Measurements from ENCODE around the gene USP16.
"Not testable (repeated sequence)": the region's sequence is repeated elsewhere in the genome, so short reads cannot be mapped to it uniquely, and the experiment has no call there.

USP16 gene

DNA sequence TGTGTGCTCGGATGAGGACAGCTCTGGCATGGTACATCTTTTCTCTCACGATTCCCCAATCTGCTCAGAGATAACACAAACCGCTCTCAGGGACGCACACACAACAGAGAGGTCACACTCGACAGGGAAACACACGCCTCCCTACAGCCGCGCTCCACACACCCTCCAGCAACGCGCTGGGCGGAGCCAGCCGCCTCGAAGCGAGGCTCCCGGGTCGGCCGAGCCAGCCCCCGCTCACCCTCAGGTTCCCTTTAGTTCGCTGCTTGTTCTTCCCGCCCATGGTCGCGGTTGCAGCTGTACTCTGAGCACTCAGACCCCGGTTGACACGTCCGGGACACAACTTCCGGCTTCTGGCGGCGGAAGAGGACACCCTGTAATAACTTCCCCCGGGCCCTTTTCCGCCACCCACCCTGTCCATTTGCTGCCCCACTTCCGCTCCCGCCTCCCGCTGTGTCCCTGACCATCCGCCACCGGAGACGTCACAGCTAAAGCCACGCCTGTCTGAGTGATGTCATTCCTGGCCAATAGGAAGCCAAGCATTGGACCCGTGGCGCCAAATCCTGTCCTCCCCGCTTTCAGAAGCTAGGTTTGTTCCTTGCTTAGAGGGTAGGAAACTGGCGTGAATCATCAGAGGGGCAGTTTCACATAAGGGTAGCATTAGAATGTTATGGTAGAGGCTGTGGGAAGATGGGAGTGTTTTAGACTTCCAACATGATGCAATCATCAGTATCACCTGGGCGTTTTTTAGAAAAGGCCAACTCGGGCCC is 31.8 kb upstream of the USP16 start, which contains the start of gene LTN1:
LTN1 (minus strand) TSS at position 352 of the 767 bp plus-strand sequence; CDS start at position 280, 72 bp downstream.
- H3K4me3 ChIP-seq (ENCODE audit: low read length) = peak within 1 kb of the TSS; percentile 96
- TF ChIP-seq, protein P1, sequence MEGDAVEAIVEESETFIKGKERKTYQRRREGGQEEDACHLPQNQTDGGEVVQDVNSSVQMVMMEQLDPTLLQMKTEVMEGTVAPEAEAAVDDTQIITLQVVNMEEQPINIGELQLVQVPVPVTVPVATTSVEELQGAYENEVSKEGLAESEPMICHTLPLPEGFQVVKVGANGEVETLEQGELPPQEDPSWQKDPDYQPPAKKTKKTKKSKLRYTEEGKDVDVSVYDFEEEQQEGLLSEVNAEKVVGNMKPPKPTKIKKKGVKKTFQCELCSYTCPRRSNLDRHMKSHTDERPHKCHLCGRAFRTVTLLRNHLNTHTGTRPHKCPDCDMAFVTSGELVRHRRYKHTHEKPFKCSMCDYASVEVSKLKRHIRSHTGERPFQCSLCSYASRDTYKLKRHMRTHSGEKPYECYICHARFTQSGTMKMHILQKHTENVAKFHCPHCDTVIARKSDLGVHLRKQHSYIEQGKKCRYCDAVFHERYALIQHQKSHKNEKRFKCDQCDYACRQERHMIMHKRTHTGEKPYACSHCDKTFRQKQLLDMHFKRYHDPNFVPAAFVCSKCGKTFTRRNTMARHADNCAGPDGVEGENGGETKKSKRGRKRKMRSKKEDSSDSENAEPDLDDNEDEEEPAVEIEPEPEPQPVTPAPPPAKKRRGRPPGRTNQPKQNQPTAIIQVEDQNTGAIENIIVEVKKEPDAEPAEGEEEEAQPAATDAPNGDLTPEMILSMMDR (conservative IDR thresholded peaks at IDR 0.05; ENCODE audit: low read length) = no peak
- peak; percentile 99 for DNase-seq (ENCODE audit: low read depth)

DNA sequence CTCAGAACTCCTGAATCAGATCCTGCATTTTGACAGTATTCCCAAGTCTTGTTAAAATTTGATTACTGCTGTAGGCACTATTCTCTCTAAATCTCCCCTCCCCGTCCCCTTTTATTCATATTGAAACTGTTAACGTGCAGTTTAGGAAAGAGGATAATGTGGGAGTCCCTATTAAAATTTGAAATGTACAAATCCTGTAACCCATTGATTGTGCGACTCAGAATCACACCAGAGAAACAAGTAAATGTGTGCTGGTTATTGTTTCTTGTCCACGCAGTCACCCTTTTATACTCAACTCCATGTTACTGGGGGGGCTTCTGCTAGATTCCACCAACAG is 31.2 kb upstream of the USP16 start:
- TF ChIP-seq, protein P1 (conservative IDR thresholded peaks at IDR 0.05; ENCODE audit: low read length) = no peak
- DNase-seq (ENCODE audit: low read depth) = no peak
- peak overlapping the region; percentile 42 for H3K4me3 ChIP-seq (ENCODE audit: low read length)

DNA sequence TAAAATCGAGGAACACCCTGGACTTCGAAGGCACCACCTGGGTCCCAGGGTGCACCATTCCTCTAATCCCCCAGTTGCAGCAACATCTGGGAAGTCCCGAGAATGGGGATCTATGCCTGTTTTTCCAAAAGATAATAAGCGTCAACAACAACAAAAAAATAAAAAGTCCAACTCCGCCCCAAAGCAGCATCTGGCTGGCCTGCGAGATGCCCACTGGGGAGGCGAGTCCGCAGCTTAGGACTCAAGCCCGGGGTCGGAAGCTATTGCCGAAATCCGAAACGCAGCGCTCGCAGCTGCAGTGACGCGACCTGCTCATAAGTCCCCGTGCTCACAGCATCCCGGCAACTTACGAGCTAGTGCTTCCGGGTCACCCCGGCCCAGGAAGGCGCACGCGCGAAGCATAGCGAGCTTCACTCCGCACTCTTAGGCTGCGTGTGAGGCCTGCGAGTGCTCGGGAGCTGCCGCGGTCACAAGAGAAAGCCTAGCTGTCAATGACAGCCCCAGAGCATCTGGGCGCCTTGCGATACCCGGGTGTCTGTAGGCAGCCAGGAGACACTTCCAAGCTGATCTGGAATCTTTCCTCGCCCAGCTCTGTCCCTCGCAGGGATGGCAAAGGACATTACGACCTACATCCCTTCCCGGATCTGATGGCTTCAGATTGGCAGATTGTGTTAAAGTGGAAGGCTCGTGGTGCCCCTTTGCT is 21.9 kb upstream of the USP16 start:
- TF ChIP-seq, protein P1 (conservative IDR thresholded peaks at IDR 0.05; ENCODE audit: low read length) = no peak
- peak; percentile 97 for DNase-seq (ENCODE audit: low read depth)
- peak overlapping the region; percentile 93 for H3K4me3 ChIP-seq (ENCODE audit: low read length)

DNA sequence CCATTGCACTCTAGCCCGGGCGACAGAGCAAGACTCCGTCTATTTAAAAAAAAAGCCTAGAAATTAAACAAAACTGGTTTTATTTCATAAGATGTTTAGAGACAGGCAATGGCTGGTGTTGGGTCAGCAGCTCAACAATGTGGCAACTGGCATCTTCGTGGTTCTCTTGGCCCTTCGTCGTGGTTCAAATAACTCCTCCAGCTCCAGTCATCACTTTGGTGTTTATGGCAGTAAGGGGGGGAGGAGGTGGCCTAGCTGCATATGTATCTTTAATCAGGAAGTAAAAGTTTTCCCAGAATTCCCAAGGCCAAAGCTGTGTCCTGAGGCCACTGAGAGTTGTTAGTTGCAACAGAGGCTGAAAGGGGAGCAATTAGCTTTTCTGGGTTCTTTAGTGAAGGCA is 18.8 kb upstream of the USP16 start:
- TF ChIP-seq, protein P1 (conservative IDR thresholded peaks at IDR 0.05; ENCODE audit: low read length) = no peak
- H3K4me3 ChIP-seq (ENCODE audit: low read length) = no peak overlapping the region
- DNase-seq (ENCODE audit: low read depth) = peak; percentile 29

DNA sequence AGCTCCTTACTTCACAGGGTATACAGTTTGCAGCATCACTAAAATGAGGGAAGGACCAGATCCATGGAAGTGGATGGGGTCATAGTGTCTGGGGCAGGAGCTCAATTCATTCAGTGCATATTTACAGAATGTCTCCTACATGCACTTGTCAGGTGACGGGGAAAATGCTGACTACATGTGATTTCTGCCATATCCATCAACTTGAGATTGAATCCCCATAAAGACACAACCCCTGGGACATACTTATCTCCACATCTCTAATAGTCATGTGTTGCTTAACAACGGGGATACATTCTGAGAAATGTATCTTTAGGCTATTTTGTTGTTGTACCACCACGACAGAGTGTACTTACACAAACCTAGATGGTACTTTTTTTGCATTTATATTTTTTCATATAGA is 17.3 kb upstream of the USP16 start:
- DNase-seq (ENCODE audit: low read depth) = no peak
- TF ChIP-seq, protein P1 (conservative IDR thresholded peaks at IDR 0.05; ENCODE audit: low read length) = no peak
- H3K4me3 ChIP-seq (ENCODE audit: low read length) = no peak overlapping the region

DNA sequence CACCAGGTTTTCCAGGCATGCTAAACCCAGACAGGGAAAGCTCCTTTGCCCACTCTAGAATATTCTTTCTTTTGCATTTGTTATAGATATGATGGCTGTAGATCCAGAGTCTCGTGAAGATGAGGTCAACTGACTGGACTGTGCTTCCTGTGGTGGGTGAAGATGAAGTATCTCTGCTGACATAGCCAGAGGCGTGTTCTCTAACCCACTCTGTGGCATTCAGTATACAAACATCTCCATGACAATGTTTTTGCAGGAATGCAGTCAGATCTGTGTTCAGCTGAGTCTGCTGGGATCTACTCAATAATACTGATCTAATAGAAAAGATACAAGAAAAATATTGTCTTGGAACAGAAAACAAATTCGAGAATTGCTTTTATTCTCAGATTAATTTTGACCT is 16.7 kb upstream of the USP16 start:
- TF ChIP-seq, protein P1 (conservative IDR thresholded peaks at IDR 0.05; ENCODE audit: low read length) = no peak
- no peak overlapping the region for H3K4me3 ChIP-seq (ENCODE audit: low read length)
- no peak for DNase-seq (ENCODE audit: low read depth)

DNA sequence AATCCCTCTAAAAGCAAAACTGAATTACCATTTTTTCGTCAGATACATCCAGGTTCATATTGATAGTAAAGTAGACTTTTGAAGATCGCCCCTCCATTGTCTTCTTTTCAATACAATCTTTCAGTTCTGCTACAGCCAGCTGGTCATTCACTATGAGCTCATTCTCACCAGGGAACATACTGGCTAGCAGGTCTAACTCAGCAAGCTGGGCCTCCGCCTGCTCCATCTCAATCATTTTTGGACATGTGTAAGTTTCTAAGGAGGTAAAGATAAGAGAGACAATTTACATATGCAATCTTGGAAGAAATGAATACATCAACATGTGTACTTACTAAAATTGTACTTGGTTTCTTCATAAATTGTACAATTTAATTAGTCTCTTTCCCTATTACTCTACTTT is 16.1 kb upstream of the USP16 start:
- no peak overlapping the region for H3K4me3 ChIP-seq (ENCODE audit: low read length)
- DNase-seq (ENCODE audit: low read depth) = no peak
- TF ChIP-seq, protein P1 (conservative IDR thresholded peaks at IDR 0.05; ENCODE audit: low read length) = no peak

DNA sequence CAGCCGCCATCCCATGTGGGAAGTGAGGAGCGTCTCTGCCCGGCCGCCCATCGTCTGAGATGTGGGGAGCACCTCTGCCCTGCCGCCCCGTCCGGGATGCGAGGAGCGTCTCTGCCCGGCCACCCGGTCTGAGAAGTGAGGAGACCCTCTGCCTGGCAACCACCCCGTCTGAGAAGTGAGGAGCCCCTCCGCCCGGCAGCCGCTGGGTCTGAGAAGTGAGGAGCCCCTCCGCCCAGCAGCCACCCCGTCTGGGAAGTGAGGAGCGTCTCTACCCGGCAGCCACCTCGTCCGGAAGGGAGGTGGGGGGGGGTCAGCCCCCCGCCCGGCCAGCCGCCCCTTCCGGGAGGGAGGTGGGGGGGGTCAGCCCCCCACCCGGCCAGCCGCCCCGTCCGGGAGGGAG is 13.2 kb upstream of the USP16 start:
- H3K4me3 ChIP-seq (ENCODE audit: low read length); DNase-seq (ENCODE audit: low read depth): not testable (repeated sequence)
